IMR-90 (cell line): ENCODE results near the gene SBF2. TPM values are rescaled to one million over a fixed set of nuclear protein-coding genes. Genes with fewer than 3 reads are reported as not detected.

Source experiments
- ATAC-seq: fragments of 200-7000 bp; cut with Tn5 transposase; 2 replicates; pipeline ENCODE4 v1.9.1; 2020; ENCODE audit warnings: low read depth, mild to moderate bottlenecking, moderate library complexity
- BruUV-seq: library from RNA; stranded (reverse); fragments of 400-500 nt; replicated peaks from 2 replicates; lab custom pipeline; 2021; lab: Mats Ljungman, UMichigan
- CTCF ChIA-PET: fragments of 300-600 bp; formaldehyde crosslinking; extraction: SDS; loops from one replicate; lab custom pipeline; 2021; ENCODE audit warnings: antibody characterized with exemption; lab: Yijun Ruan, JAX
- POLR2A ChIA-PET: fragments of 300-600 bp; sonication (Branson Sonifier 250); formaldehyde crosslinking; loops from one replicate; lab custom pipeline; 2022; ENCODE audit warnings: antibody characterized with exemption; ENCODE audit not compliant: unreplicated experiment; lab: Charles Lee
- DNase-seq: peaks from one replicate; pipeline ENCODE4 v3.0.0; 2013
- H2AFZ ChIP-seq: replicated peaks from 2 replicates; pipeline ENCODE3; 2013; ENCODE audit warnings: low read length, mild to moderate bottlenecking; ENCODE audit not compliant: poor library complexity
- H2AK5ac ChIP-seq: 2 replicates; pipeline ENCODE4 v1.6.1; 2013; ENCODE audit warnings: low read depth, low read length, inconsistent platforms
- H2AK9ac ChIP-seq: replicated peaks from 2 replicates; pipeline ENCODE3; 2013; ENCODE audit warnings: mild to moderate bottlenecking, low read depth, low read length, moderate library complexity; ENCODE audit not compliant: poor library complexity
- H2BK120ac ChIP-seq: 2 replicates; pipeline ENCODE4 v1.6.1; 2013; ENCODE audit warnings: low read depth, low read length, inconsistent platforms
- H2BK15ac ChIP-seq: 3 replicates; pipeline ENCODE4 v1.6.1; 2013; ENCODE audit warnings: low read depth, low read length, inconsistent platforms
- H2BK20ac ChIP-seq: 2 replicates; pipeline ENCODE4 v1.6.1; 2013; ENCODE audit warnings: low read depth, mild to moderate bottlenecking, inconsistent platforms, low read length, moderate library complexity
- H2BK5ac ChIP-seq: 2 replicates; pipeline ENCODE4 v1.6.1; 2013; ENCODE audit warnings: mild to moderate bottlenecking, low read depth, low read length, inconsistent platforms; ENCODE audit not compliant: poor library complexity, severe bottlenecking
- H3K14ac ChIP-seq: replicated peaks from 2 replicates; pipeline ENCODE4 v1.6.1; 2013; ENCODE audit warnings: low read depth, low read length, inconsistent platforms
- H3K18ac ChIP-seq: 2 replicates; pipeline ENCODE4 v1.6.1; 2013; ENCODE audit warnings: low read depth, low read length, control low read depth
- H3K23ac ChIP-seq: 2 replicates; pipeline ENCODE4 v1.6.1; 2013; ENCODE audit warnings: low read depth, low read length, inconsistent platforms
- H3K27ac ChIP-seq: 2 replicates; pipeline ENCODE4 v1.5.1; 2013; ENCODE audit warnings: mild to moderate bottlenecking, control low read depth, low read length; ENCODE audit not compliant: insufficient read depth
- H3K27me3 ChIP-seq: 2 replicates; pipeline ENCODE4 v1.6.1; 2013; ENCODE audit warnings: low read length; ENCODE audit not compliant: control insufficient read depth, insufficient read depth
- H3K36me3 ChIP-seq: 2 replicates; pipeline ENCODE4 v1.6.1; 2013; ENCODE audit warnings: low read length, mixed read lengths; ENCODE audit not compliant: control insufficient read depth, insufficient read depth
- H3K4ac ChIP-seq: 2 replicates; pipeline ENCODE4 v1.6.1; 2013; ENCODE audit warnings: low read depth, low read length, inconsistent platforms
- H3K4me1 ChIP-seq: 2 replicates; pipeline ENCODE4 v1.6.1; 2013; ENCODE audit warnings: low read length, mixed read lengths; ENCODE audit not compliant: control insufficient read depth, insufficient read depth
- H3K4me2 ChIP-seq: 2 replicates; pipeline ENCODE4 v1.6.1; 2013; ENCODE audit warnings: low read depth, mild to moderate bottlenecking, control low read depth, low read length, moderate library complexity
- H3K4me3 ChIP-seq: 2 replicates; pipeline ENCODE4 v1.5.1; 2013; ENCODE audit warnings: low read depth, mild to moderate bottlenecking, control low read depth, low read length, moderate library complexity; ENCODE audit not compliant: insufficient read depth
- H3K56ac ChIP-seq: 2 replicates; pipeline ENCODE4 v1.6.1; 2013; ENCODE audit warnings: low read length, inconsistent platforms; ENCODE audit not compliant: insufficient read depth; ENCODE audit errors: extremely low read depth
- H3K79me1 ChIP-seq, 2 experiments: 2 replicates each; pipeline ENCODE4 v1.6.1; 2013; ENCODE audit warnings: low read length in 2 of 2, inconsistent platforms in 1 of 2, low read depth in 1 of 2
- H3K9ac ChIP-seq: 2 replicates; pipeline ENCODE4 v1.6.1; 2013; ENCODE audit warnings: low read depth, low read length, control low read depth
- H3K9me1 ChIP-seq: 2 replicates; pipeline ENCODE4 v1.6.1; 2013; ENCODE audit warnings: low read length, inconsistent platforms; ENCODE audit not compliant: insufficient read depth
- H3K9me3 ChIP-seq: 2 replicates; pipeline ENCODE4 v1.6.1; 2013; ENCODE audit warnings: low read length; ENCODE audit not compliant: control insufficient read depth, insufficient read depth
- H4K20me1 ChIP-seq: 2 replicates; pipeline ENCODE4 v1.6.1; 2013; ENCODE audit warnings: low read length, inconsistent platforms; ENCODE audit not compliant: insufficient read depth
- H4K5ac ChIP-seq: 2 replicates; pipeline ENCODE4 v1.6.1; 2013; ENCODE audit warnings: mild to moderate bottlenecking, low read depth, low read length, control low read depth
- H4K8ac ChIP-seq, 2 experiments: 2 replicates each; pipeline ENCODE4 v1.6.1; 2013; ENCODE audit warnings: low read depth in 2 of 2, low read length in 2 of 2, control low read depth in 1 of 2, inconsistent platforms in 1 of 2
- H4K91ac ChIP-seq: 2 replicates; pipeline ENCODE4 v1.6.1; 2013; ENCODE audit warnings: low read depth, low read length, inconsistent platforms; ENCODE audit not compliant: insufficient read depth
- BHLHE40 ChIP-seq: fragments of 150-350 bp; IDR thresholded peaks from 2 replicates; pipeline ENCODE4 v1.6.1; 2016; ENCODE audit warnings: mild to moderate bottlenecking, low read depth, low read length
- CEBPB ChIP-seq: IDR thresholded peaks from 2 replicates; pipeline ENCODE4 v1.6.1; 2012; ENCODE audit warnings: low read depth, low read length, improper control_type of control experiment
- FOS ChIP-seq: fragments of 150-350 bp; IDR thresholded peaks from 2 replicates; pipeline ENCODE4 v1.6.1; 2016; ENCODE audit warnings: low read depth, low read length
- MAZ ChIP-seq: IDR thresholded peaks from 2 replicates; pipeline ENCODE4 v1.6.1; 2012; ENCODE audit warnings: low read depth, mild to moderate bottlenecking, low read length, improper control_type of control experiment, moderate library complexity, borderline replicate concordance
- MXI1 ChIP-seq: IDR thresholded peaks from 2 replicates; pipeline ENCODE4 v1.6.1; 2012; ENCODE audit warnings: low read depth, mild to moderate bottlenecking, low read length, moderate library complexity, borderline replicate concordance
- NFE2L2 ChIP-seq: fragments of 150-350 bp; IDR thresholded peaks from 2 replicates; pipeline ENCODE4 v1.6.1; 2016; ENCODE audit warnings: low read depth, mild to moderate bottlenecking, low read length
- POLR2A ChIP-seq: IDR thresholded peaks from 2 replicates; pipeline ENCODE4 v1.6.1; 2012; ENCODE audit warnings: mild to moderate bottlenecking, low read depth, low read length
- RAD21 ChIP-seq: IDR thresholded peaks from 2 replicates; pipeline ENCODE4 v1.6.1; 2012; ENCODE audit warnings: low read length, improper control_type of control experiment
- RCOR1 ChIP-seq: IDR thresholded peaks from 2 replicates; pipeline ENCODE4 v1.6.1; 2012; ENCODE audit warnings: mild to moderate bottlenecking, low read length, improper control_type of control experiment; ENCODE audit not compliant: insufficient replicate concordance
- RFX5 ChIP-seq: IDR thresholded peaks from 2 replicates; pipeline ENCODE4 v1.8.0; 2012; ENCODE audit warnings: low read depth, mild to moderate bottlenecking, low read length, moderate library complexity
- SMC3 ChIP-seq: fragments of 150-350 bp; IDR thresholded peaks from 2 replicates; pipeline ENCODE4 v1.6.1; 2016; ENCODE audit warnings: low read depth, mild to moderate bottlenecking, antibody characterized with exemption, low read length, moderate library complexity
- USF2 ChIP-seq: fragments of 150-350 bp; IDR thresholded peaks from 2 replicates; pipeline ENCODE4 v1.6.1; 2017; ENCODE audit warnings: mild to moderate bottlenecking, antibody characterized with exemption, low read length, low read depth
- WGBS, 2 experiments: methylation state at CpG; one replicate each; pipeline versions ENCODE4 v1.1.5 to v1.1.7; 2013; ENCODE audit warnings: missing lambda C conversion rate in 2 of 2; ENCODE audit not compliant: insufficient read length in 1 of 2; ENCODE audit errors: extremely low coverage in 2 of 2; 5-methylcytosine and 5-hydroxymethylcytosine counted together
- dilution Hi-C: fragments of 300-500 bp; cut with HindIII; formaldehyde crosslinking; loops from one replicate; pipeline ENCODE4 v1.14.3; 2018; ENCODE audit warnings: low sequenced_read_pairs; ENCODE audit not compliant: unreplicated experiment
- in situ Hi-C: fragments of 300-500 bp; cut with MboI; formaldehyde crosslinking; loops from 3 replicates; pipeline ENCODE4 v1.14.3; 2019; ENCODE audit warnings: low sequenced_read_pairs, inconsistent platforms, mixed read lengths
- intact Hi-C: fragments of 100-400 bp; cut with micrococcal nuclease; formaldehyde crosslinking; loops from 2 replicates; pipeline ENCODE4 v1.10.0; 2022
- polyA plus RNA-seq, 3 experiments: library from polyadenylated mRNA; depleted of rRNA; stranded (reverse); fragments of >200 nt; gene quantifications; 2 replicates each; pipeline ENCODE4 v1.2.3, GENCODE V29; 2012; ENCODE audit warnings: low replicate concordance in 1 of 3
- total RNA-seq: library from RNA; depleted of rRNA; stranded (reverse); fragments of >200 nt; gene quantifications from 2 replicates; pipeline ENCODE4 v1.2.3, GENCODE V29; 2012
- TF ChIP-seq, protein P1 (sequence below): conservative IDR thresholded peaks from 2 replicates; pipeline ENCODE4 v1.5.1; 2012; ENCODE audit warnings: mild to moderate bottlenecking, low read depth, low read length, improper control_type of control experiment
- TF ChIP-seq, protein P2 (sequence below): fragments of 150-350 bp; IDR thresholded peaks from 2 replicates; pipeline ENCODE4 v1.6.1; 2016; ENCODE audit warnings: low read depth, mild to moderate bottlenecking, low read length, moderate library complexity, borderline replicate concordance

Gene SBF2
- total and polyA plus RNA-seq, 2 of the 4 experiments (the other 2 are of a cell fraction): 23.8 to 51.8 TPM

GRCh38 chr11:10064828-10065227 is 229.2 kb downstream of the SBF2 start:
- Histone ChIP-seq H4K8ac (no peak overlapping the region), H3K4me2 (no peak overlapping the region), H4K20me1 (no peaks in the 10 kb centered on the region; the same call in 1 of the 2 replicates), H3K9ac (no peak overlapping the region), H2BK20ac (no peak overlapping the region), H2AFZ (no peak overlapping the region), H3K4ac (no peak overlapping the region), H3K9me1 (no peaks in the 10 kb centered on the region), H2AK9ac (no peak overlapping the region), H2AK5ac (no peak overlapping the region), H3K79me1 (peaks cover 22 to 34% of the 10 kb centered on the region in 2 experiments), H3K23ac (no peak overlapping the region), H4K91ac (no peak overlapping the region), H2BK5ac (no peak overlapping the region), H3K27ac (no peak overlapping the region), H3K9me3 (peaks cover 5% of the 10 kb centered on the region; the same call in 1 of the 2 replicates), H3K56ac (no peak overlapping the region), H2BK120ac (no peak overlapping the region), H3K27me3 (no peaks in the 10 kb centered on the region), H3K14ac (no peak overlapping the region), H3K4me3 (no peak overlapping the region), H4K5ac (no peak overlapping the region; the same call in 1 of the 2 replicates), H3K4me1 (no peaks in the 10 kb centered on the region), H3K36me3 (no peaks in the 10 kb centered on the region), H2BK15ac (no peak overlapping the region), H3K18ac (no peak overlapping the region)
- WGBS, 2 experiments: no CpG with 5 or more reads among the region's 2 CpGs
- DNase-seq: no peak
- no peak for TF ChIP-seq RAD21
- TF ChIP-seq POLR2A: no peak
- no peak for TF ChIP-seq SMC3
- no peak for TF ChIP-seq MAZ
- no peak for TF ChIP-seq USF2
- TF ChIP-seq, protein P1, sequence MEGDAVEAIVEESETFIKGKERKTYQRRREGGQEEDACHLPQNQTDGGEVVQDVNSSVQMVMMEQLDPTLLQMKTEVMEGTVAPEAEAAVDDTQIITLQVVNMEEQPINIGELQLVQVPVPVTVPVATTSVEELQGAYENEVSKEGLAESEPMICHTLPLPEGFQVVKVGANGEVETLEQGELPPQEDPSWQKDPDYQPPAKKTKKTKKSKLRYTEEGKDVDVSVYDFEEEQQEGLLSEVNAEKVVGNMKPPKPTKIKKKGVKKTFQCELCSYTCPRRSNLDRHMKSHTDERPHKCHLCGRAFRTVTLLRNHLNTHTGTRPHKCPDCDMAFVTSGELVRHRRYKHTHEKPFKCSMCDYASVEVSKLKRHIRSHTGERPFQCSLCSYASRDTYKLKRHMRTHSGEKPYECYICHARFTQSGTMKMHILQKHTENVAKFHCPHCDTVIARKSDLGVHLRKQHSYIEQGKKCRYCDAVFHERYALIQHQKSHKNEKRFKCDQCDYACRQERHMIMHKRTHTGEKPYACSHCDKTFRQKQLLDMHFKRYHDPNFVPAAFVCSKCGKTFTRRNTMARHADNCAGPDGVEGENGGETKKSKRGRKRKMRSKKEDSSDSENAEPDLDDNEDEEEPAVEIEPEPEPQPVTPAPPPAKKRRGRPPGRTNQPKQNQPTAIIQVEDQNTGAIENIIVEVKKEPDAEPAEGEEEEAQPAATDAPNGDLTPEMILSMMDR: no peak
- no peak for TF ChIP-seq FOS
- TF ChIP-seq CEBPB: no peak
- TF ChIP-seq BHLHE40: no peak
- TF ChIP-seq, protein P2, sequence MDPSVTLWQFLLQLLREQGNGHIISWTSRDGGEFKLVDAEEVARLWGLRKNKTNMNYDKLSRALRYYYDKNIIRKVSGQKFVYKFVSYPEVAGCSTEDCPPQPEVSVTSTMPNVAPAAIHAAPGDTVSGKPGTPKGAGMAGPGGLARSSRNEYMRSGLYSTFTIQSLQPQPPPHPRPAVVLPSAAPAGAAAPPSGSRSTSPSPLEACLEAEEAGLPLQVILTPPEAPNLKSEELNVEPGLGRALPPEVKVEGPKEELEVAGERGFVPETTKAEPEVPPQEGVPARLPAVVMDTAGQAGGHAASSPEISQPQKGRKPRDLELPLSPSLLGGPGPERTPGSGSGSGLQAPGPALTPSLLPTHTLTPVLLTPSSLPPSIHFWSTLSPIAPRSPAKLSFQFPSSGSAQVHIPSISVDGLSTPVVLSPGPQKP: no peak
- no peak for TF ChIP-seq RCOR1
- no peak for TF ChIP-seq NFE2L2
- no peak for TF ChIP-seq RFX5
- no peak for TF ChIP-seq MXI1
- BruUV-seq: no TSS peak
- in situ Hi-C loops (no loop called here), dilution Hi-C loops (no loop called here), intact Hi-C loops (no loop called here)
- ChIA-PET CTCF (no interaction called here), POLR2A (no interaction called here)
- ATAC-seq: no peak
